ENCODE data around the gene GTF3C1. TPM values are rescaled to one million over a fixed set of nuclear protein-coding genes. Genes with fewer than 3 reads are reported as not detected.
A peak's percentile ranks its signal among the peaks of the same experiment; 100 is the strongest.

Gene GTF3C1
- total RNA-seq, 2 donors from 2014 or later, result 38.7 to 161 TPM

- DNase-seq (no peak), ATAC-seq (no peak)
- Histone ChIP-seq H3K36me3 (replicated peaks in 1 of 2; ENCODE audit: insufficient read depth in 1 of 2, low read depth in 2 of 2) (no peaks in the 10 kb centered on the region), H3K27ac (no peak overlapping the region), H3K27me3 (no peaks in the 10 kb centered on the region), H3K9me3 (no peaks in the 10 kb centered on the region), H3K4me3 (no peak overlapping the region), H3K4me1 (peaks cover 3% of the 10 kb centered on the region)
- 60 to 64% methylated on average over 14 to 16 of the region's 16 CpGs for WGBS, 2 donors
- TF ChIP-seq POLR2A (IDR thresholded peaks at IDR 0.05) (no peak), CTCF (IDR thresholded peaks at IDR 0.05) (no peak)
- intact Hi-C loops (cut with DNase I), result loop anchor here (10.0 kb wide), 1 partner anchor 278 kb away; no protein-coding TSS in a partner anchor
Measured at GRCh38 chr16:27452569-27453493, 96.9 kb downstream of the GTF3C1 start.

- WGBS, 2 donors, result 14 to 15% methylated on average over 5 of the region's 5 CpGs
- DNase-seq (no peak), ATAC-seq (no peak)
- no peak overlapping the region for H3K27ac ChIP-seq
- H3K27me3 ChIP-seq, result no peaks in the 10 kb centered on the region
- no peaks in the 10 kb centered on the region for H3K36me3 ChIP-seq (replicated peaks in 1 of 2; ENCODE audit: insufficient read depth in 1 of 2, low read depth in 2 of 2)
- no peaks in the 10 kb centered on the region for H3K4me1 ChIP-seq
- intact Hi-C loops (cut with DNase I), result loop anchor here (10.0 kb wide), 1 partner anchor 275 kb away; no protein-coding TSS in a partner anchor
- TF ChIP-seq POLR2A (IDR thresholded peaks at IDR 0.05) (no peak), CTCF (IDR thresholded peaks at IDR 0.05) (no peak)
- H3K9me3 ChIP-seq, result peaks cover 0 to under 1% (median 0%) of the 10 kb centered on the region in 3 donors
- H3K4me3 ChIP-seq, result no peak overlapping the region
Measured at GRCh38 chr16:27450196-27450549, 99.5 kb downstream of the GTF3C1 start.

GRCh38 chr16:27449434-27450195, 100.1 kb downstream of the GTF3C1 start:
- TF ChIP-seq POLR2A (IDR thresholded peaks at IDR 0.05) (no peak), CTCF (IDR thresholded peaks at IDR 0.05) (no peak)
- peaks cover 0 to 6% (median 0%) of the 10 kb centered on the region in 3 donors for H3K9me3 ChIP-seq
- H3K4me3 ChIP-seq, result no peak overlapping the region
- H3K27me3 ChIP-seq, result no peaks in the 10 kb centered on the region
- no peak overlapping the region for H3K27ac ChIP-seq
- H3K4me1 ChIP-seq, result no peaks in the 10 kb centered on the region
- DNase-seq (peak in 1 of 4 donors; percentile 20), ATAC-seq (no peak)
- intact Hi-C loops (cut with DNase I), result loop anchor here (5.0 to 10.0 kb wide), 2 partner anchors 202 to 275 kb away; no protein-coding TSS in a partner anchor
- 21 to 22% methylated on average over 23 to 31 of the region's 31 CpGs for WGBS, 2 donors
- no peaks in the 10 kb centered on the region for H3K36me3 ChIP-seq (replicated peaks in 1 of 2; ENCODE audit: insufficient read depth in 1 of 2, low read depth in 2 of 2)

- intact Hi-C loops (cut with DNase I), result loop anchor here (5.0 kb wide), 1 partner anchor 201 kb away; no protein-coding TSS in a partner anchor
- no peak overlapping the region for H3K27ac ChIP-seq
- ATAC-seq (no peak), DNase-seq (no peak)
- no peak overlapping the region for H3K4me3 ChIP-seq
- peaks cover 0 to 12% (median 0%) of the 10 kb centered on the region in 3 donors for H3K9me3 ChIP-seq
- no peaks in the 10 kb centered on the region for H3K4me1 ChIP-seq
- 85 to 92% methylated on average over 11 to 19 of the region's 19 CpGs for WGBS, 2 donors
- no peaks in the 10 kb centered on the region for H3K36me3 ChIP-seq (replicated peaks in 1 of 2; ENCODE audit: insufficient read depth in 1 of 2, low read depth in 2 of 2)
- no peaks in the 10 kb centered on the region for H3K27me3 ChIP-seq
- TF ChIP-seq POLR2A (IDR thresholded peaks at IDR 0.05) (no peak), CTCF (IDR thresholded peaks at IDR 0.05) (no peak)
Measured at GRCh38 chr16:27448532-27449433, 100.9 kb downstream of the GTF3C1 start.
